HepG2 (cell line): ENCODE results near the gene RHOG. TPM values are rescaled to one million over a fixed set of nuclear protein-coding genes. Genes with fewer than 3 reads are reported as not detected.

Experiments
- BRCA1 ChIP-seq: sonication (generic); formaldehyde crosslinking; IDR thresholded peaks from 2 replicates; pipeline ENCODE4 v1.4.0; 2020; ENCODE audit warnings: missing genetic modification reagents
- ELF4 ChIP-seq: sonication (generic); formaldehyde crosslinking; IDR thresholded peaks from 2 replicates; pipeline ENCODE4 v1.5.0; 2020; ENCODE audit warnings: missing genetic modification reagents, mild to moderate bottlenecking, moderate library complexity, borderline replicate concordance
- GPN1 ChIP-seq: sonication (generic); formaldehyde crosslinking; IDR thresholded peaks from 2 replicates; pipeline ENCODE4 v1.5.1; 2020; ENCODE audit warnings: missing genetic modification reagents, borderline replicate concordance
- KIAA2018 ChIP-seq: sonication (generic); formaldehyde crosslinking; IDR thresholded peaks from 2 replicates; pipeline ENCODE4 v1.5.0; 2020; ENCODE audit warnings: mild to moderate bottlenecking, missing genetic modification reagents, borderline replicate concordance
- ONECUT2 ChIP-seq: sonication (generic); formaldehyde crosslinking; IDR thresholded peaks from 2 replicates; pipeline ENCODE4 v1.4.0; 2020; ENCODE audit warnings: missing genetic modification reagents
- RFX5 ChIP-seq: IDR thresholded peaks from 2 replicates; pipeline ENCODE4 v1.6.1; 2011; ENCODE audit warnings: low read depth, low read length, improper control_type of control experiment
- RNF2 ChIP-seq: fragments of 450-650 bp; conservative IDR thresholded peaks from 2 replicates; pipeline ENCODE4 v1.6.1; 2016; ENCODE audit warnings: low read depth
- SNAI1 ChIP-seq: sonication (generic); formaldehyde crosslinking; IDR thresholded peaks from 2 replicates; pipeline ENCODE4 v1.5.0; 2020; ENCODE audit warnings: mild to moderate bottlenecking, missing genetic modification reagents, borderline replicate concordance
- ZBTB21 ChIP-seq: sonication (generic); formaldehyde crosslinking; IDR thresholded peaks from 2 replicates; pipeline ENCODE4 v1.4.0; 2020; ENCODE audit warnings: missing genetic modification reagents
- ZBTB4 ChIP-seq: sonication (generic); formaldehyde crosslinking; IDR thresholded peaks from 2 replicates; pipeline ENCODE4 v1.4.0; 2020; ENCODE audit warnings: missing genetic modification reagents, mild to moderate bottlenecking, borderline replicate concordance
- ZNF260 ChIP-seq: sonication (generic); formaldehyde crosslinking; IDR thresholded peaks from 2 replicates; pipeline ENCODE4 v1.4.0; 2020; ENCODE audit warnings: missing genetic modification reagents, low read depth, mild to moderate bottlenecking, borderline replicate concordance
- ZNF788 ChIP-seq: sonication (generic); formaldehyde crosslinking; IDR thresholded peaks from 2 replicates; pipeline ENCODE4 v1.5.0; 2020; ENCODE audit warnings: mild to moderate bottlenecking, missing genetic modification reagents, borderline replicate concordance
- polyA plus RNA-seq, 8 experiments: library from polyadenylated mRNA; depleted of rRNA in 3 of 8; stranded (reverse) in 7 of 8; unstranded in 1 of 8; fragments of >200 nt; fragmentation: Illumina TruSeq in 4 of 8; extraction: Trizol in 4 of 8; gene quantifications; 2 replicates each; pipeline versions ENCODE4 v1.2.1 to v1.2.3, GENCODE V29; 2011 to 2016; ENCODE audit warnings: low read depth in 4 of 8, missing spikeins in 1 of 8, mixed read lengths in 1 of 8; ENCODE audit not compliant: insufficient read depth in 1 of 8
- total RNA-seq, 5 experiments: library from RNA; depleted of rRNA; stranded (reverse); fragments of >200 nt; fragmentation: Illumina TruSeq; extraction: Trizol; gene quantifications; 2 replicates each; pipeline ENCODE4 v1.2.3, GENCODE V29; 2016; ENCODE audit warnings: low read depth in 1 of 5
- TF ChIP-seq, protein P1 (sequence below): IDR thresholded peaks from 2 replicates; pipeline ENCODE4 v1.6.1; 2016; ENCODE audit warnings: control low read depth
- TF ChIP-seq, protein P2 (sequence below), 2 experiments: fragments of 450-650 bp in 1 of 2; sonication (generic) in 1 of 2; formaldehyde crosslinking; IDR thresholded peaks; 2 replicates each; pipeline versions ENCODE4 v1.5.0 to v1.8.0; 2020 to 2022; ENCODE audit warnings: mild to moderate bottlenecking in 1 of 2, missing genetic modification reagents in 1 of 2

Gene RHOG
- total and polyA plus RNA-seq, 2 of the 13 experiments (the other 11 are each of a cell fraction or from before 2014, with no cell fraction given) = 7.7 to 23.4 TPM

GRCh38 chr11:3841426-3842350 lies 929 bp upstream of the RHOG start (continued):
- TF ChIP-seq, protein P1, sequence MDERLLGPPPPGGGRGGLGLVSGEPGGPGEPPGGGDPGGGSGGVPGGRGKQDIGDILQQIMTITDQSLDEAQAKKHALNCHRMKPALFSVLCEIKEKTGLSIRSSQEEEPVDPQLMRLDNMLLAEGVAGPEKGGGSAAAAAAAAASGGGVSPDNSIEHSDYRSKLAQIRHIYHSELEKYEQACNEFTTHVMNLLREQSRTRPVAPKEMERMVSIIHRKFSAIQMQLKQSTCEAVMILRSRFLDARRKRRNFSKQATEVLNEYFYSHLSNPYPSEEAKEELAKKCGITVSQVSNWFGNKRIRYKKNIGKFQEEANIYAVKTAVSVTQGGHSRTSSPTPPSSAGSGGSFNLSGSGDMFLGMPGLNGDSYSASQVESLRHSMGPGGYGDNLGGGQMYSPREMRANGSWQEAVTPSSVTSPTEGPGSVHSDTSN (CRISPR knock-in tag) = no peak
- TF ChIP-seq RNF2 = no peak
- no peak for TF ChIP-seq GPN1 (CRISPR knock-in tag)
- TF ChIP-seq ZBTB4 (CRISPR knock-in tag) = peak; percentile 24; the same call in 1 of the 2 replicates
- TF ChIP-seq, protein P2, sequence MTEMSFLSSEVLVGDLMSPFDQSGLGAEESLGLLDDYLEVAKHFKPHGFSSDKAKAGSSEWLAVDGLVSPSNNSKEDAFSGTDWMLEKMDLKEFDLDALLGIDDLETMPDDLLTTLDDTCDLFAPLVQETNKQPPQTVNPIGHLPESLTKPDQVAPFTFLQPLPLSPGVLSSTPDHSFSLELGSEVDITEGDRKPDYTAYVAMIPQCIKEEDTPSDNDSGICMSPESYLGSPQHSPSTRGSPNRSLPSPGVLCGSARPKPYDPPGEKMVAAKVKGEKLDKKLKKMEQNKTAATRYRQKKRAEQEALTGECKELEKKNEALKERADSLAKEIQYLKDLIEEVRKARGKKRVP (CRISPR knock-in tag; IDR thresholded peaks at IDR 0.05) = 0 out of 4 replicates have a peak, but pooled peaks of 1 of the 2 experiments have one; percentile 5
- TF ChIP-seq BRCA1 = no peak
- no peak for TF ChIP-seq RFX5
- TF ChIP-seq SNAI1 (CRISPR knock-in tag) = no peak
- TF ChIP-seq ZBTB21 (CRISPR knock-in tag) = no peak
- peak; percentile 73; the same call in 1 of the 2 replicates for TF ChIP-seq ZNF788
- TF ChIP-seq KIAA2018 (CRISPR knock-in tag) = no peak
- peak; percentile 25 for TF ChIP-seq ONECUT2
- TF ChIP-seq ZNF260 = no peak
- no peak for TF ChIP-seq ELF4 (CRISPR knock-in tag)
